Measurements from ENCODE around the gene PERM1.
A peak's percentile ranks its signal among the peaks of the same experiment; 100 is the strongest.
"Not testable (repeated sequence)": the region's sequence is repeated elsewhere in the genome, so short reads cannot be mapped to it uniquely, and the experiment has no call there.

The PERM1 gene, protein sequence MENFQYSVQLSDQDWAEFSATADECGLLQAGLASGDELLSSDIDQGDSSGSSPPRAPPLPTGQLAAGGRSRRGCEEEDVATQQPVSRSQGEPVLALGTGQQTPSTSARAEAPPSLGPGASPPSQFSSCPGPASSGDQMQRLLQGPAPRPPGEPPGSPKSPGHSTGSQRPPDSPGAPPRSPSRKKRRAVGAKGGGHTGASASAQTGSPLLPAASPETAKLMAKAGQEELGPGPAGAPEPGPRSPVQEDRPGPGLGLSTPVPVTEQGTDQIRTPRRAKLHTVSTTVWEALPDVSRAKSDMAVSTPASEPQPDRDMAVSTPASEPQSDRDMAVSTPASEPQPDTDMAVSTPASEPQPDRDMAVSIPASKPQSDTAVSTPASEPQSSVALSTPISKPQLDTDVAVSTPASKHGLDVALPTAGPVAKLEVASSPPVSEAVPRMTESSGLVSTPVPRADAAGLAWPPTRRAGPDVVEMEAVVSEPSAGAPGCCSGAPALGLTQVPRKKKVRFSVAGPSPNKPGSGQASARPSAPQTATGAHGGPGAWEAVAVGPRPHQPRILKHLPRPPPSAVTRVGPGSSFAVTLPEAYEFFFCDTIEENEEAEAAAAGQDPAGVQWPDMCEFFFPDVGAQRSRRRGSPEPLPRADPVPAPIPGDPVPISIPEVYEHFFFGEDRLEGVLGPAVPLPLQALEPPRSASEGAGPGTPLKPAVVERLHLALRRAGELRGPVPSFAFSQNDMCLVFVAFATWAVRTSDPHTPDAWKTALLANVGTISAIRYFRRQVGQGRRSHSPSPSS

DNA sequence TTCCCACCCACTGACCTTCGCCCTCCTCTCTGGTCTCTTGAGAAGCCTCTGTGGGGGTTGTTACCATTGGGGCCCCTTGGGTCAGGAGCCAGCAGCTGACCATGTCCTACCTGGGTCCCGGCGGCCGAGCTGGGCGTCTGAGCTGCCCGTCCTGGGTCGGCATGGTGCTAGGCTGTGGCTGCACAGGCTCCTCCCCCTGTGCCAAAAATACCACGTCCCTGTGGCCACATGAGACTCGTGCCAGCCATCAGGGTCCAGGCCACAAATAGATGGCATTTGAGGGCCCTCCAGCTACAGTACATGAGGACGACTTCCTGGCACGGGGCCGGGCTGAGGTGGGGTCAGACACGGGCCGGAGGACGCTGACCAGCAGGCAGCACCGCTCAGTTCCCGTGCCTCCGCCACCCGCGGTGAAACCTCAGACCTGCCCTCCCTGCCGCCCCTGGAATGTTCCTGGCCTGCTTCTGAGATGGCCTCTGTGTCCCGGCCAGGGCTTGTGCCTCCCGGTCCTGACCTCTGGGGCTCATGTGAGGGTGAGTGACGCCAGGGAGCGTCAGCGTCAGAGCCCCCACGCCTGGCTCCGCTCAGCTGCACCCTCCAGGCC lies at the start of gene PERM1:
Gene PERM1 (minus strand): TSS at position 139 of the 604 bp plus-strand sequence. CDS start 1,064 bp downstream, outside the sequence.
- no peak for DNase-seq

DNA sequence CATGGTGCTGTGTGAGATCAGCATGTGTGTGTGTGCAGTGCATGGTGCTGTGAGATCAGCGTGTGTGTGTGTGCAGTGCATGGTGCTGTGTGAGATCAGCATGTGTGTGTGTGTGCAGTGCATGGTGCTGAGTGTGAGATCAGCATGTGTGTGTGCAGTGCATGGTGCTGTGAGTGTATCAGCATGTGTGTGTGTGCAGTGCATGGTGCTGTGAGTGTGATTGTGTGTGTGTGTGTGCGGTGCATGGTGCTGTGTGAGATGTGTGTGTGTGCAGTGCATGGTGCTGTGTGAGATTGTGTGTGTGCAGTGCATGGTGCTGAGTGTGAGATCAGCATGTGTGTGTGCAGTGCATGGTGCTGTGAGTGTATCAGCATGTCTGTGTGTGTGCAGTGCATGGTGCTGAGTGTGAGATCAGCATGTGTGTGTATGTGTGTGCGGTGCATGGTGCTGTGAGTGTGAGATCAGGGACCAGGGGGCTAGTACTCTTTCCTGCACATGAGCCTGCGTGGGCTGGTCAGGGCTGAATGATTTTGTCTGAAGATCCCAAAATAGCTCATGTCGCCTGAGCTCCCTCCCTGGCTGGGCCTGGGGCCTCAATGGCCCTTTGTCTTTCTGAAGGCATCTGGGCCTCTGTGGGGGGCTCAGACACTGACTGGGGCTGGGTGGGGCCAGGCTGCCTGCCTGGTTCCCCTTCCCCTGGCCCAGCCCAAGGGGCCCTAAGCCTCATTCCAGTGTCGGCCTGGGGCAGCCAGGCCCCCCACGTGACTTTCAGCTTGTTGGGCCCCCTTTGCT lies 49.2 kb upstream of the PERM1 start:
- not testable (repeated sequence) for DNase-seq

DNA sequence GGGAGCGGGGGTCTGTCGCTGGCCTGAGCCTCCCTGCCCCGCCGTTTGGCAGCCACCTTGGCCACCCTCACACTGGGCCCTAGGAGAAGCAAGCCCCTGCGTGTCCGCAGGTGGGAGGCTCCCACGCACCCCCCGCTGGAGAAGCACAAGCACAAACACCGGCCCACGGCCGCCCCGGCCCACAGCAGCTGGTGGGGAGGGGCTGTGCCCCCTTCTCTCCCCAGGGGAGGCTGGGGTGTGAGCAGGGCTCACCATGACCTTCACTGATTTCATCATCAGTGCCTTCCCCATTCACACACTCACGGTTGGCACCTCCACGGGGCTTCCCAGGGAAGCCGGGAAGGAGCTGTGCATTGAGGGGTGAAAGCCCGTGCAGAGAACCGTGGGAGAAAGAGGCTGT lies 45.9 kb upstream of the PERM1 start:
- no peak for DNase-seq

DNA sequence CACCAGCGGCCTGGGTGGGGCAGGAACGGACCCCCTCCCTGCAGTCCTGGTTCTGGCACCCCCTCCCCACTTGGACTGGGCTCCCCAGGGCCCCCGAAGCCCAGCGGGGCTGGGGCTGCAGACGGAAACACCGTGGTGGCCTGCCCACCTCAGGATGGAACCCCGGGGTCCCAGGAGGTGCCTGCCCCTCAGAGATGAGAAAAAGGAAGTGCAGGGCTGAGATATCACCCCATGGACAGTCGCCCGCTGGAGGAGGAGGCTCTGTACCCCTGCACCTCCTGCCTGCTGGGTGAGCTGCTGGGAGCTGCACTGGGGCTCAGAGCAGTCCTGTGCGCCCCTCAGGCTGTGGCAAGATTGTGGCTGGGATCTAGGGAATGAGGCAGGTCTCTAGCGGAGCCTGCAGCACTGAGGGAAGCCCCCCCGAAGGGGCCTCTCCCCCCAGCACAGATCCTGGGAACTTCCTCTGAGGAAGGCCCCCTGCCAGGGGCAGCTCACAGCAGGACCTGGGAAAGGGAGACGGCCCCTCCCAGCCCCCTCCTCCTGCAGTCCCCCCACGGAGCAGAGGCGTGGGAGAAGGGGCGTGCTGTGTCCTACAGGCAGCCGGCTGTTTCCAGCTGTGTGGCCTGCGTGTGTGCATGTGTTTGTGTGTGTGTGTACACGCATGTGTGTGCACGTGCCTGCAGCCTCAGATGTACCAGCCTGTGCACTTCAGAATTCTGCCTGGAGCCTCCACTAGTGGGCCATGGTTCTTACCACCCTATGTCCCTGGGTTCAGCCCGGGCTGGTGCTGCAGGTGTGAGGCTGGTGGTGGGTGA lies 44.9 kb upstream of the PERM1 start:
- no peak for DNase-seq

DNA sequence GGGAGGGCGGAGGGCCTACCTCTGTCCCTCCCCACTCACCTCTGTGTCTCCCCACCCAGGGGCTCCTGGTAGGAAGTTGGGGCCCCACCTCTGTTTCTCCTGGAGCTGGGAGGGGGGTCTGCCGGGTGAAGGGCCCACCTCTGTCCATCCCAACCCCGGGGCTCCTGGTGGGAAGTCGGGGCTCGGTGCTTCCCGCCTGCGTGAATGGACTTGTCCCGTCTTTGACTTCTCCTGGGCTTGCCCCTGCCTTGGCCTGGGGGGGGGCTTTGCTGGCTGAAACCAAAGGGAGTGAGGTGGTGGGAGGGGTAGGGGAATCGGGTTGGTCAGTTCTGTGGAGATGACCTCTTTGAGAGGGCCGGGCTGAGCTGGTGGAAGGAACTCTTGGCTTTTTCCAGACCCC lies 43.8 kb upstream of the PERM1 start:
- DNase-seq = no peak

DNA sequence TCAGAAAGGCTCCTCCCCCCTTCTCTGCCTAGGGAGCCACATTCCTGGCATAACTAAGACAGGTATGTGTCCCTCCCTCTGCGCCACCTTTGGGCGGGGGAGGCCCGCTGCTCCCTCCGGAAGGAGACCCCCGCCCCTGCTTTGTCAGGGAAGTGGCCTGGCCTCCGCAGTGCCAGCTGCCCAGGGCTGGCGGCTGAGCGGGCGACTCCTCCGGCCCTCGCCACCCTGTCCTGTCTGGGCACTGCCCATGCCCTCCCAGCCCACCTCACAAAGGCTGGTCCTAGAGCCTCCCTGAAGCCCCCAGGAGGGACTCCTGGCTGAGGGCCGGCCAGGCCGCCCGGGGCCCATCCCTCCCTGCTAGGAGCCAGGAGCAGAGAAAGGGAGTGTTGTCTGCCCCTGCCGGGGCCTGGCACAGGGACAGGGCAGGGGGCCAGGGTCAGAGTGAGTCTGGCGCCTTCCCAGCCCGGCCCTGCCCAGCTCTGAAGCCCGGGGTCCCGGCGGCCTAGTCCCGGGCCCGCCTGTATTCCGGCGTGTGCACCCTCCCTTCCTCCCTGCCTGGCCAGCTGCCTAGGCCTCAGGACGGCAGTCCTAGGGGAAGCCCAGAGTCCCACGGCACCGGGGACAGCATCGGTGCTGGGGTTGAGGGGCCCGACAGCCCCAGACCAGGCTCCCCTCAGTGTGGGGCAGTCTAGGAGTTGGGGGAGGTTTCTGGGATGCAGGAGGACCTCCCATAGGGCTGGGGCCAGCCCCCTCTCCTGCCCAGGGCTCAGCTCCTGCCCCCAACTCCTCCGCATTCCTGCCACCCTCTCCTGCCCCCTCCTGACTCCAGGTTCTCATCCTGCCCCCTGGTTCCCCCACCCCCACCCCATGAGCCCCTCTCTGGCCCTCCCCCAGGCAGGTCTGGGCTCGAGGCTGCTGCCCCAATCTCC lies 43.1 kb upstream of the PERM1 start:
- peak; percentile 82 for DNase-seq

DNA sequence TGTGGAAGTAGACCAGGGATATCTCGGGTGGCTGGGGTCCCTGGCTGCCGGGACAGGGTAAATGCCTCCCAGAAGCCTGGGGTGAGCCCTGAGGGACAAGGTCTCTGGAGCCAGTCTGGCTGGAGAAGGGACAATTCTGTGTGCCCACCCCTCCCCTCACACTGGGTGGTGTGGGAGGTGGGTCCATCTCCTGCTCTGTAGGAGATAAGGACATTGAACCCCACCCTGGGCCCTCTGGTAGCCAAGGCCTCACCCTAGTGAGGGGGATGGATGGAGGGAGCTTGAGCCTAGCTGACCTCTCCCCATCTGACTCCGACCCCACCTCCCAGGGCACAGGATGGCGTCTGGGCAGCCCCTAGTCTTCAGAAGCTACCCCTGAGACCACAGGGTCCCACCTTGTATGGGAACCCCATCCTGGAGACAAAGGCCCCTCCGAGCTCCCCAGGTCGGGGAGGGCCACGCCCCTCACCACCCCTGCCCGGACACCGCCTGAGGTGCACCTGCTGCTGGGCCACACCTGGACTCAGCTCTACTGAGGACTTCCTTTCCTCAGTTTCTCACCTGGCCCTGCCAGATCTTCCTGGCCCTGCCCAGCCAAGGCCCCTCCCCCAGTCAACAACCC lies 42.4 kb upstream of the PERM1 start:
- no peak for DNase-seq

DNA sequence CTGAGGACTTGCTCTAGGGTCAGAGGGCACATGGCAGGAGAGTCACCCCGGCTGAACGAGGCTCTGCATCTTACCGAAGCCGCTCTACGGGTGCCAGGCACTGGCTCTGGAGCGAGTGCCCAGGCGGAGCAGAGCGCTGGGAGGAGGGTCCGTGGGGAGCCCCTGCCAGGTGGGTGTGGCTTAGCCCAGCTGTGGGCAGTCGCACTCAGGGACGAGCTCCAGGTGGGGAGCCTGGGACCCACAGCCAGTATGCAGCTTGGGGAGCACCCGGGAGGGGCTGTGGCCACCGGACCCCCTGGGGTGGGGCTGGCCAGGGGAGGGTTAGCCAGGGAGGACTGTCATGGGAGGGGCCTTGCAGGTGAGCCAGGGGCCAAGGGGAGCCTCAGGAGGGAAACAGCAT lies 41.8 kb upstream of the PERM1 start:
- no peak for DNase-seq

DNA sequence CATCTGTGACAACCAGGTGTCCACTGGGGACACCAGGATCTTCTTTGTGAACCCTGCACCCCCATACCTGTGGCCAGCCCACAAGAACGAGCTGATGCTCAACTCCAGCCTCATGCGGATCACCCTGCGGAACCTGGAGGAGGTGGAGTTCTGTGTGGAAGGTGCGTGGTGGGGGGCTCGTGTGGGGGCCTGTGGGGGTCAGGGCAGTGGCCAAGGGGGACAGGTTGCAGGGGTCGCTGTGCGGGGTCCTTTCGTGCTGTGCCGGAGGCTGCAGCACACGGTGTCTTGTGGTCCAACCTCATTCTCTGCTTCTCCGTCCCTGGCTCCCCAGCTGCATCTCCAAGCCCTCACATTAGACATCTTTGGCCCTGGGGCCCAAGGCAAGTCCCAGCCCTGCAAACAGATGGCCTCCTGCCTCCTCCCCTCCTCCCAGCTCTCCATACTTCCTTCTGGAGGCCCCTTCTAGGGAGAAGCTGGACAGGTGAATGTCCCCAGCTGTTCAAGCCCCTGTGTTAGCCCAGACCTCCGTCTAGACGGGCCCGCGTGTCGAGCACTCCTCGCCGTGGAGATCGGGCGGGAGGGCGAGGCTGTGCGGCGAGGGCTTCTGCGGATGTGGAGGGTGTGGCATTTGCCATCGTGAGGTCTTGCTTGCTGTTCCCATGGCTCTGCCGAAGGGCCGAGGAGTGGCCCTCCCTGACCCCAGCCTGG lies 40.6 kb upstream of the PERM1 start:
- no peak for DNase-seq

DNA sequence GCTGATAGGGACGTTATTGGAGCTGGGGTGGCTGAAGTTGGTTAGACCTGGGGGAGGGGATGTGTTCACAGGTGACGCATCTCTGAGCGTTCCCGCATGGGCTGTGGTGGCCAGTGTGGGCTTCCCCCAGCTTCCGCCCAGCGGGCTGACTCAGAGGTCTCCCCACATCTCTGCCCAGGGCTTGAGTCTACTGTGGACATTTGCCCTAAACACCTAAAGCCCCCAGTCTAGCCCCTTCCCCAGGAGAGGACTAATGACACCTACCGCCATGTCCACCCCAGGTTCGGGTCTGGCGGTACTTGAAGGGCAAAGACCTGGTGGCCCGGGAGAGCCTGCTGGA lies 40.0 kb upstream of the PERM1 start:
- peak; percentile 76 for DNase-seq

DNA sequence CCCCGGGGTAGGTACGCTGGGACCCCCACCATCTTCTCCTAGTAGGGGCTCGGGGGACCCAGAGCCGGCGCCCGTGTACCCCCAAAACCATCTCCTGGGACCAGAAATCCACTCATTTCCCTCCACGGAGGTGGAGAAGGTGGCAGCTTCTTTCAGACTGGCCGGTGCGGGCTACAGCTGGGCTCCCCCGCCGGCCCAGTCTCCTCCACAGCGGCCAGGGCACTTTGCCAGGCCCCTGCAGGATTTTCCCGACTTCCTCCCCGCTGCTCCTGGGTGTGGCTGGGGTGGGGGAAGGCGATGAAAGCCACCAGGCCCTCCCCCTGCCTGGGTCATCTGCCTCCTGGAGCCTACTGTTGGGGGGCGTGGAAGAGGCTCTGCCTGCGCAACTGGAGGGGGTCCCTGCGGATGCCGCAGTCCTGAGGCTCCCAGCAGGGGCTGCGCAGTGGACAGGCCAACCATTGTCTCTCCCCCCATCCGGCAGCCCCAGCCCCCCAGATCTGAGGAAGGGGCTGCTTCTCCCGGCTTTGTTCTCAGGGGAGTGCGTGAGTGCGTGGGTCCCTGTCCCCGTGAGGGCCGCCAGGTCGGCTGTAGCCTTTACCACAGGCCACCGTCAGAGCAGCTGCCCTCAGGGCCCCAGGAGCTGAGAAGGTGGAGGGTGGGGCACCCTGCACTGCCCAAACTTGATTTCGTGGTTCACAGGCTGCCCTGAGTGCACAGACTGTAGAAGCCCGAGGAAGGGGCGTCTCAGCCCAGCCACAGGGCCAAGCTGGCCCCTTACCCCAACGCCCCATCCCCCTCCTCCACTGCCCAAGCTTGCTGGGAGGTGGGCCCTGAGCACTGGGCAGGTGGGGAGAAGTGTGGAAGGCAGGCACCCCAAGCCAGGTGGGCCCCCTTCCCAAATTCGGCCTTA lies 39.4 kb upstream of the PERM1 start:
- peak; percentile 11 for DNase-seq

DNA sequence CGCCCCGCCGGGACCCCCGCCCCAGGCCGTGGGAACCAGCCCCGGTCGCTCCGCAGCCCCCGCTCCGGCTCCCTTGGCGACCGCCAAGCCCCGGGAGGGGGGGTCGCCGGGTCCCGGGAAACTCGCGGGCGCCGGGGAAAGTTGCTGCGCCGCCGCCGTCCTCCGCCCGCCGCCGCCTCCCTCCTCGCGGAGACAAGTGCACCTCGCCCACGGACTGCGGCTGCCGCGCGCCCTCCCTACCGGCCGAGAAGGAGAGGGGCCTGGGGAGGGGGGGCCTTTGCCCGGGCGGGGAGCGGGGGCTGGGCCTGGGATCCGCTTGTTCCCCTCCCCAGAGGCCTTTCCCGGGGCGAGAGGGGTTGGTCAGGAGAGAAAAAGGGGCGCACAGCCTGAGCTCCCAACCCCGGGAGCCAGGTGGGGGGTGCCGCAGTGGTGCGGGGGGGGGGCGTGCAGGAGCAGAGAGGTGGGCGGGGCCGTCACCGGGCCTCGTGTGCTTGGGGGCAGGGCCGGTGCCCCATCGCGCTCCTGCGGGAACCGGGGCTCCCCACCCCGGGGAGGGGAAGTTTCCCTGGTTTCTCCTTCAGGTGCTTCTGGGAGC lies 38.6 kb upstream of the PERM1 start:
- DNase-seq = no peak

DNA sequence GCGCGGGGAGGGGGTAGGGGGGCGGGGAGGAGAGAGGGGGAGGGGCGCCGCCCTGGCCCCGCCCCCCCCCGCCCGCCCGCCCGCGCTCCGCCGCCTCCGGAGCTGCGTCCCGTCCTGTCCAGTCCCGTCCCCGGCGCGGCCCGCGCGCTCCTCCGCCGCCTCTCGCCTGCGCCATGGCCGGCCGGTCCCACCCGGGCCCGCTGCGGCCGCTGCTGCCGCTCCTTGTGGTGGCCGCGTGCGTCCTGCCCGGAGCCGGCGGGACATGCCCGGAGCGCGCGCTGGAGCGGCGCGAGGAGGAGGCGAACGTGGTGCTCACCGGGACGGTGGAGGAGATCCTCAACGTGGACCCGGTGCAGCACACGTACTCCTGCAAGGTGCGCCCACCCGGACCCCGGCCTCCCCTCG lies 38.1 kb upstream of the PERM1 start, which contains the start of gene AGRN:
Gene AGRN (plus strand): TSS at position 121 of the 405 bp plus-strand sequence. CDS start 53 bp downstream, at position 174.
- DNase-seq = no peak

DNA sequence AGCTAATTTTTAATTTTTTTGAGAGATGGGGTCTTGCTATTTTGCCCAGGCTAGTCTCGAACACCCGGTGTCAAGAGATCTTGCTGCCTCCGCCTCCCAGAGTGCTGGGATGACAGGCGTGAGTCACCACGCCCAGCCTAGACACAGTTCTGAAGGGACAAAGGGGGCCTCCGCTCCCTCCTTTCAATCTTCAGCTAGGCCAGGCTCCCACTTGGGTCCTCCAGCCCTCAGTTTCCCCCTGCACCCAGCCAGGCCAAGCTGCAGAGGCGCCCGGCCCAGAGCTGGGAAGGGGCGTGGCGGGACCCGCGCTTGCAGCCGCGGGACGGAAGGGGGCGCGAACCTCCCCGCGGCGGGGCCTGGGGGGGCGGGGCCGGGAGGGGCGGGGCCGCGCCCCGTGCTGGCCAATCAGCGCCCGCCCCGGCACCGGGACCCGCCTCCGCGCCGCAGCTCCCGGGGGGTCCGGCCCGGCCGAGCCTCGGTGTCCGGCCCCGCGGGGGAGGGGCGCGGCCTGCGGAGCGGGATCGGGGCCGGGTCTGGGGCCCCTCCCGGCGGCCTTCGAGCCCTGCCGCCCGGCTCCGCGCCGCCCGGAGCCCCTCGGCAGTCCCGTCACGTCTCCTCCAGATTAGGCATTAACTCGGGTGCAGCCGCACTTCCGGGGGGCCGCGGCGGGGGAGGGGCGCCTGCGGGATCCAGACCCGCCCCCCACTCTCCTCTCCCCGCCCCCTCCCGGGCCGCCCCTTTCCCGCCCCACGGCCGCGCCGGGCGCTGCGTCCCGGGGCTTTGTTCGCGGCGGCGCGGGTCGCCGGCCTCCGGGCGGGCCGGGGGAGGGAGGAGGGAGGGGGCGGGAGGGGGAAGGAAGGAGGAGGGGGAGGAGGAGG lies 37.5 kb upstream of the PERM1 start:
- DNase-seq = peak; percentile 94

DNA sequence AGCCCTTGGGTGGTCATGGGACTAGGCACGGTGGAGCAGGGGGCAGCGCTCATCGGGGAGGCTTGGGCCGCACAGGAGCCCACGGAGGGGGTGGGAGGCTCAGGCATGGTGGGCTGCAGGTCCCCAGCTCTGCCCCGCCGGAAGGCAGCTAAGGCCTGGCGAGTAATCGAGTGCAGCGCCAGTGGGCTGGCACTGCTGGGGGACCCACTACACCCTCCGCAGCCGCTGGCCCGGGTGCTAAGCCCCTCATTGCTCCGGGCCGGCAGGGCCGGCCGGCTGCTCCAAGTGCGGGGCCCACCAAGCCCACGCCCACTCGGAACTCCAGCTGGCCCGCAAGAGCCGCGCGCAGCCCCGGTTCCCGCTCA lies 36.4 kb upstream of the PERM1 start:
- not testable (repeated sequence) for DNase-seq

DNA sequence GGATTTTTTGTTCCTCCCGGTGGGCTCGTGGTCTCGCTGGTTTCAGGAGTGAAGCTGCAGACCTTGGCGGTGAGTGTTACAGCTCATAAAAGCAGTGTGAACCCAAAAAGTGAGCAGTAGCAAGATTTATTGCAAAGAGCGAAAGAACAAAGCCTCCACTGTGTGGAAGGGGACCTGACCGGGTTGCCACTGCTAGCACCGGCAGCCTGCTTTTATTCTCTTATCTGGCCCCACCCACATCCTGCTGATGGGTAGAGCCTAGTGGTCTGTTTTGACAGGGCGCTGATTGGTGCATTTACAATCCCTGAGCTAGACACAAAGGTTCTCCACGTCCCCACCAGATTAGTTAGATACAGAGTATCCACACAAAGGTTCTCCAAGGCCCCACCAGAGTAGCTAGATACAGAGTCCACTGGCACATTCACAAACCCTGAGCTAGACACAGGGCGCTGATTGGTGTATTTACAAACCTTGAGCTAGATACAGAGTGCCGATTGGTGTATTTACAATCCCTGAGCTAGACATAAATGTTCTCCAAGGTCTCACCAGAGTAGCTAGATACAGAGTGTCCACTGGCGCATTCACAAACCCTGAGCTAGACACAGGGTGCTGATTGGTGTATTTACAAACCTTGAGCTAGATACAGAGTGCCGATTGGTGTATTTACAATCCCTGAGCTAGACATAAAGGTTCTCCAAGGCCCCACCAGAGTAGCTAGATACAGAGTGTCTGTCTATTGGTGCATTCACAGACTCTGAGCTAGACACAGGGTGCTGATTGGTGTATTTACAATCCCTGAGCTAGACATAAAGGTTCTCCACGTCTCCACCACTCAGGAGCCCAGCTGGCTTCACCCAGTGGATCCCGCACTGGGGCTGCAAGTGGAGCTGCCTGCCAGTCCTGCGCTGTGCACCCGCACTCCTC lies 35.8 kb upstream of the PERM1 start:
- not testable (repeated sequence) for DNase-seq
